T-helper 22 cell (primary cell): ENCODE results near the gene ZNF608.

Source experiments
- DNase-seq: peaks from one replicate; pipeline ENCODE4 v3.0.0-alpha.2; 2020; ENCODE audit warnings: low read depth

The ZNF608 gene

GRCh38 chr5:124745928-124746915 is at the start of gene ZNF608:
TSS of gene ZNF608 (minus strand) at chr5:124746639. CDS start at chr5:124744989, 1,650 bp downstream.
- no peak for DNase-seq

GRCh38 chr5:124795829-124796228 is 49.4 kb upstream of the ZNF608 start:
- DNase-seq: no peak

- no peak for DNase-seq
Observed at GRCh38 chr5:124790895-124791732, 44.7 kb upstream of the ZNF608 start.

- DNase-seq: no peak
Observed at GRCh38 chr5:124790301-124790894, 44.0 kb upstream of the ZNF608 start.

- DNase-seq: no peak
Observed at GRCh38 chr5:124789104-124789605, 42.7 kb upstream of the ZNF608 start.

- DNase-seq: no peak
Observed at GRCh38 chr5:124783794-124784193, 37.4 kb upstream of the ZNF608 start.

- no peak for DNase-seq
Observed at GRCh38 chr5:124783285-124783684, 36.8 kb upstream of the ZNF608 start.

GRCh38 chr5:124782262-124782661 is 35.8 kb upstream of the ZNF608 start:
- no peak for DNase-seq

- no peak for DNase-seq
Observed at GRCh38 chr5:124780011-124780410, 33.6 kb upstream of the ZNF608 start.

- DNase-seq: no peak
Observed at GRCh38 chr5:124773315-124774311, 27.2 kb upstream of the ZNF608 start.

- no peak for DNase-seq
Observed at GRCh38 chr5:124772457-124773200, 26.2 kb upstream of the ZNF608 start.

- no peak for DNase-seq
Observed at GRCh38 chr5:124771761-124772160, 25.3 kb upstream of the ZNF608 start.

- DNase-seq: no peak
Observed at GRCh38 chr5:124764992-124765611, 18.7 kb upstream of the ZNF608 start.

GRCh38 chr5:124764585-124764984 is 18.1 kb upstream of the ZNF608 start:
- DNase-seq: no peak

- DNase-seq: no peak
Observed at GRCh38 chr5:124761010-124761409, 14.6 kb upstream of the ZNF608 start.

- DNase-seq: no peak
Observed at GRCh38 chr5:124760608-124761007, 14.2 kb upstream of the ZNF608 start.

- no peak for DNase-seq
Observed at GRCh38 chr5:124755565-124755964, 9.1 kb upstream of the ZNF608 start.

- no peak for DNase-seq
Observed at GRCh38 chr5:124755041-124755440, 8.6 kb upstream of the ZNF608 start.

- DNase-seq: no peak
Observed at GRCh38 chr5:124754206-124754927, 7.9 kb upstream of the ZNF608 start.
